OCI-LY7 (cell line): ENCODE results near the gene ZHX3. TPM values are rescaled to one million over a fixed set of nuclear protein-coding genes. Genes with fewer than 3 reads are reported as not detected.

Experiments used
- BruUV-seq: library from RNA; stranded (reverse); fragments of 400-500 nt; replicated peaks from 2 replicates; lab custom pipeline; 2021; lab: Mats Ljungman, UMichigan
- CTCF ChIA-PET: fragments of 300-600 bp; sonication (Branson Sonifier 250); formaldehyde crosslinking; loops from one replicate; lab custom pipeline; 2022; ENCODE audit warnings: antibody characterized with exemption; ENCODE audit not compliant: unreplicated experiment; lab: Charles Lee
- POLR2A ChIA-PET: fragments of 300-600 bp; sonication (Branson Sonifier 250); formaldehyde crosslinking; loops from one replicate; lab custom pipeline; 2022; ENCODE audit warnings: antibody characterized with exemption; lab: Charles Lee
- DNase-seq: peaks from one replicate; pipeline ENCODE4 v3.0.0-alpha.2; 2015; ENCODE audit warnings: low spot score
- H2AFZ ChIP-seq: fragments of 200-600 bp; sonication (generic), shearing (Covaris generic); 2 replicates; pipeline ENCODE4 v1.6.1; 2014; ENCODE audit warnings: mild to moderate bottlenecking, antibody characterized with exemption, low read length, moderate library complexity
- H3K27ac ChIP-seq: fragments of 200-600 bp; sonication (generic); 2 replicates; pipeline ENCODE4 v1.5.1; 2014; ENCODE audit warnings: mixed run types, low read depth, mild to moderate bottlenecking, moderate library complexity, low read length, inconsistent platforms; ENCODE audit not compliant: poor library complexity, severe bottlenecking
- H3K36me3 ChIP-seq: fragments of 200-600 bp; sonication (generic); 2 replicates; pipeline ENCODE4 v1.6.1; 2014; ENCODE audit warnings: mild to moderate bottlenecking, antibody characterized with exemption, low read length, moderate library complexity, mixed read lengths; ENCODE audit not compliant: insufficient read depth
- H3K4me1 ChIP-seq: fragments of 200-600 bp; sonication (generic); 2 replicates; pipeline ENCODE4 v1.5.1; 2014; ENCODE audit warnings: mild to moderate bottlenecking, low read length; ENCODE audit not compliant: insufficient read depth, poor library complexity, severe bottlenecking
- H3K4me2 ChIP-seq: fragments of 200-600 bp; sonication (generic); 2 replicates; pipeline ENCODE4 v1.6.1; 2014; ENCODE audit warnings: mild to moderate bottlenecking, low read length
- H3K4me3 ChIP-seq: fragments of 200-600 bp; sonication (generic); 2 replicates; pipeline ENCODE4 v1.5.1; 2014; ENCODE audit warnings: mild to moderate bottlenecking, low read depth, low read length; ENCODE audit not compliant: poor library complexity, severe bottlenecking
- H3K79me2 ChIP-seq: fragments of 200-600 bp; sonication (generic); 2 replicates; pipeline ENCODE4 v1.6.1; 2016; ENCODE audit warnings: low read depth, mild to moderate bottlenecking, low read length, moderate library complexity, mixed read lengths; ENCODE audit not compliant: insufficient read depth
- H3K9me2 ChIP-seq: fragments of 200-600 bp; sonication (generic); 2 replicates; pipeline ENCODE4 v1.6.1; 2016; ENCODE audit warnings: mild to moderate bottlenecking, low read length, mixed read lengths; ENCODE audit not compliant: insufficient read depth
- H3K9me3 ChIP-seq: fragments of 200-600 bp; sonication (generic); 2 replicates; pipeline ENCODE4 v1.6.1; 2014; ENCODE audit warnings: mild to moderate bottlenecking, mixed run types, low read length, mixed read lengths
- H4K20me1 ChIP-seq: fragments of 200-600 bp; sonication (generic); 2 replicates; pipeline ENCODE4 v1.6.1; 2014; ENCODE audit warnings: mild to moderate bottlenecking, antibody characterized with exemption, low read length, moderate library complexity, mixed read lengths; ENCODE audit not compliant: insufficient read depth
- EZH2phosphoT487 ChIP-seq: fragments of 200-600 bp; sonication (generic); IDR thresholded peaks from 2 replicates; pipeline ENCODE4 v1.6.1; 2018; ENCODE audit warnings: low read depth, borderline replicate concordance, mild to moderate bottlenecking, mixed run types, antibody characterized with exemption, low read length, moderate library complexity, mixed read lengths
- intact Hi-C: fragments of 100-400 bp; cut with micrococcal nuclease; formaldehyde crosslinking; loops from one replicate; pipeline ENCODE4 v1.10.0; 2022; ENCODE audit not compliant: unreplicated experiment
- total RNA-seq, 2 experiments: library from RNA; depleted of rRNA in 1 of 2; stranded (reverse); fragments of >200 nt in 1 of 2; shearing (Covaris generic) in 1 of 2; gene quantifications; 2 replicates each; pipeline ENCODE4 v1.2.3, GENCODE V29; 2014 to 2022
- TF ChIP-seq, protein P1 (sequence below): fragments of 200-600 bp; sonication (generic); conservative IDR thresholded peaks from 2 replicates; pipeline ENCODE4 v1.5.1; 2014; ENCODE audit warnings: mild to moderate bottlenecking, antibody characterized with exemption, low read length, moderate library complexity, mixed read lengths

ZHX3 gene
- total RNA-seq, 2 experiments from 2014 or later = 5.8 to 16.9 TPM

DNA sequence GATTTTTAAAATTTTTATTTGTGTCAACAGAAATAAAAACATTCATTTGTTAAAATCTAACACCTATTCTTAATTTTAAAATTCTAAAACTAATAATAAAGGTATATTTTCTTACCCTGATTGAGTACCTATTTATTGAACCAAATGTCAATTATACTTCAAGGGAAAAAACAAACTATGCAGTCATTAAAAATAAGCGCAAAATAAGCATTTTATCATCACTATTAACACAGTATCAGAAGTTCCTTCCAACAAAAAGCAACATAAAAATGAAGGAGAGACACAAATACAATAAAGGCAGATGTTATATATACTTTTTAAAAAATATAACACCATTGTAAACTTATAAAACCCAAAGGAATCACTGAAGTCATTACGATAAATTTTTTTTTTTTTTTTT is 52.7 kb downstream of the ZHX3 start:
- BruUV-seq = no TSS peak
- ChIA-PET CTCF (no interaction called here), POLR2A (interaction anchor here (0.6 to 0.7 kb wide), 3 partner anchors 18 to 1052 kb away, joined by 3 to 4 read pairs (median 3); no protein-coding TSS in a partner anchor)
- H4K20me1 ChIP-seq = no peaks in the 10 kb centered on the region
- DNase-seq = no peak
- no peak for TF ChIP-seq EZH2phosphoT487
- TF ChIP-seq, protein P1, sequence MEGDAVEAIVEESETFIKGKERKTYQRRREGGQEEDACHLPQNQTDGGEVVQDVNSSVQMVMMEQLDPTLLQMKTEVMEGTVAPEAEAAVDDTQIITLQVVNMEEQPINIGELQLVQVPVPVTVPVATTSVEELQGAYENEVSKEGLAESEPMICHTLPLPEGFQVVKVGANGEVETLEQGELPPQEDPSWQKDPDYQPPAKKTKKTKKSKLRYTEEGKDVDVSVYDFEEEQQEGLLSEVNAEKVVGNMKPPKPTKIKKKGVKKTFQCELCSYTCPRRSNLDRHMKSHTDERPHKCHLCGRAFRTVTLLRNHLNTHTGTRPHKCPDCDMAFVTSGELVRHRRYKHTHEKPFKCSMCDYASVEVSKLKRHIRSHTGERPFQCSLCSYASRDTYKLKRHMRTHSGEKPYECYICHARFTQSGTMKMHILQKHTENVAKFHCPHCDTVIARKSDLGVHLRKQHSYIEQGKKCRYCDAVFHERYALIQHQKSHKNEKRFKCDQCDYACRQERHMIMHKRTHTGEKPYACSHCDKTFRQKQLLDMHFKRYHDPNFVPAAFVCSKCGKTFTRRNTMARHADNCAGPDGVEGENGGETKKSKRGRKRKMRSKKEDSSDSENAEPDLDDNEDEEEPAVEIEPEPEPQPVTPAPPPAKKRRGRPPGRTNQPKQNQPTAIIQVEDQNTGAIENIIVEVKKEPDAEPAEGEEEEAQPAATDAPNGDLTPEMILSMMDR = no peak
- no peak overlapping the region for H2AFZ ChIP-seq
- H3K4me1 ChIP-seq = no peaks in the 10 kb centered on the region
- H3K9me2 ChIP-seq = no peaks in the 10 kb centered on the region
- H3K79me2 ChIP-seq = no peaks in the 10 kb centered on the region
- no peak overlapping the region for H3K4me2 ChIP-seq
- H3K36me3 ChIP-seq = no peaks in the 10 kb centered on the region
- H3K27ac ChIP-seq = no peak overlapping the region
- no peak overlapping the region for H3K4me3 ChIP-seq
- H3K9me3 ChIP-seq = no peaks in the 10 kb centered on the region
- intact Hi-C loops = no loop called here

DNA sequence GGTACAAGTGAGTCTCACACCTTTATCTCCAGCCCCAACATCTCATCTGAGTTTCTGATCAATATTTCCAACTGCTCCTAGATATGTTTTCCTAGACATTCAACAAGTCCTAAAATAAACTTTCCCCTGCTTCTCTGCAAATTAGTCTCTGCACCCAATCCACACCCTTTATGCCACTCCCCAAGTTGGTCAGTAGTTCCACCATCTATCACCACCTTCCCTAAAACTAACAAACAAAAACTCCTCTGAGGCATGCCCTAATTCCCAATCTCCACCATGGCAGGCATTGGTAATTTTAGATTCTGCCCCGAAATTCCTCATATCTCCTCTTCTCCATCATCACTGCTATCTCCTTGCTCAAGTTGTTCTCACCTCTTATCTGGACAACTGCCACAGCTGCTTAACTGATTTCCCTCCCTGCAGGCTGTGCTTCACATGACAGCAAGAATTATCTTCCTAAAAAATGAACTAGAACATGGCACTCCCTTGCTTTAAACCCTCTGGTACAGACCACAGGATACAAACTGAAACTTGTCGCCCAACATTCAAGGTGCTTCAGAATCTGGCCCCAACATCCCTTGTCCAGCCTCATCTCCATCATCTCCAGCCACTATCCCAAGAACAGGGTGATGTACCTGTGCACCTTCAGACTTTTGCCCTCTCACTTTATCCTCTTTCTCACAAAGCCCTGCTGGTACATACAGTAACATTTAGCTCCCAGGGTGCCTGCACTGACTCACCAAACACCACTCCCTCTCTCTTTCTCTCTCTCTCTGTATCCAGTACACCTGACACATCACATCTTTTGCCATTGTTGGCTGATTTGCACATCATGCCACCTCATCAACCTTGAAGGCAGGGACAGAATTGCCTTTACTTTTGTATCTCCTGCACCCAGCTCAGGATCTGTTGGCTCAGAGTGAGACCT is 55.5 kb downstream of the ZHX3 start:
- Histone ChIP-seq H3K9me3 (no peaks in the 10 kb centered on the region), H3K9me2 (no peaks in the 10 kb centered on the region), H3K4me2 (no peak overlapping the region), H2AFZ (no peak overlapping the region), H3K4me1 (no peaks in the 10 kb centered on the region), H4K20me1 (no peaks in the 10 kb centered on the region), H3K4me3 (no peak overlapping the region), H3K27ac (no peak overlapping the region), H3K79me2 (no peaks in the 10 kb centered on the region), H3K36me3 (no peaks in the 10 kb centered on the region)
- DNase-seq = no peak
- POLR2A ChIA-PET = no interaction called here
- BruUV-seq = no TSS peak
- intact Hi-C loops = no loop called here
- TF ChIP-seq, protein P1 = no peak
- TF ChIP-seq EZH2phosphoT487 = no peak
- CTCF ChIA-PET = no interaction called here

DNA sequence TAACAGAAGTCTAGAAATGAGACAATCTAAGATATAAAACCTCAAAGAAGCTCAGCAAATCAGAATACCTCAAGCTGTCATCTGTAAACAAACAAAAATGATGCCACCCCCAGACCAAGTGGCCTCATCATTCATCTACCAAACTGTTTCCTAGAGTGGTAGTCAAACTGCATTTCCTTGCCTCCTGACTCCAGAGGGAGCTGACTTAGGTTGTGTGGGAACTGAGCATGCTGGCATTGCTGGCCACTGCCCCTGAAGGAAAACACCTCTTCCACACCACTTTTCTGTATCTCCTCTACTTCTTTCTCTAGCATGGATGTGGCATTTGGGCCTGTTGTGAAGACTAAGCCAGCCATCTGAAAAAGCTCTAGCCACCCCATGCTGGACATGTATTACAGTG is 56.3 kb downstream of the ZHX3 start:
- no peaks in the 10 kb centered on the region for H3K36me3 ChIP-seq
- H2AFZ ChIP-seq = no peak overlapping the region
- DNase-seq = no peak
- H3K4me3 ChIP-seq = no peak overlapping the region
- H3K4me2 ChIP-seq = no peak overlapping the region
- intact Hi-C loops = no loop called here
- H3K9me2 ChIP-seq = no peaks in the 10 kb centered on the region
- H4K20me1 ChIP-seq = no peaks in the 10 kb centered on the region
- no peaks in the 10 kb centered on the region for H3K4me1 ChIP-seq
- TF ChIP-seq, protein P1 = no peak
- TF ChIP-seq EZH2phosphoT487 = no peak
- H3K27ac ChIP-seq = no peak overlapping the region
- no peaks in the 10 kb centered on the region for H3K9me3 ChIP-seq
- BruUV-seq = no TSS peak
- CTCF ChIA-PET = no interaction called here
- POLR2A ChIA-PET = no interaction called here
- H3K79me2 ChIP-seq = no peaks in the 10 kb centered on the region
